ENCODE measurements around the gene TTC24.
A peak's percentile ranks its signal among the peaks of the same experiment; 100 is the strongest.
"Not testable (repeated sequence)": the region's sequence is repeated elsewhere in the genome, so short reads cannot be mapped to it uniquely, and the experiment has no call there.

TTC24 gene

DNA sequence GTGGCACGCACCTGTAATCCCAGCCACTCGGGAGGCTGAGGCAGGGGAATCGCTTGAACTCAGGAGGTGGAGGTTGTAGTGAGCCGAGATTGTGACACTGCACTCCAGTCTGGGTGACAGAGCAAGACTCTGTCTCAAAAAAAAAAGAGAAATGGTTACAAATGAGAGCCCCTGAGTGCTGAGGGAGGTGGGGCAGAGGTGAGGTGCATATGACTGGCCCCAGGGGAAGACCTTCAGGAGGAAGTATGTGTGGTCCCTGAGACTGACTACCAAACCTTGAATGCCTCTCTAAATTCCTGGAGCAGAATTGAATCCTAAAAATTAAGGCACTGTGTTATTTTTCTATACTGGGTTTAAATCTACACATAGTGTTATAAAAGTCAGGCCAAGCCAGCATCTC lies 27.8 kb downstream of the TTC24 start:
- not testable (repeated sequence) for FAIRE-seq; DNase-seq (ENCODE audit: low spot score)

DNA sequence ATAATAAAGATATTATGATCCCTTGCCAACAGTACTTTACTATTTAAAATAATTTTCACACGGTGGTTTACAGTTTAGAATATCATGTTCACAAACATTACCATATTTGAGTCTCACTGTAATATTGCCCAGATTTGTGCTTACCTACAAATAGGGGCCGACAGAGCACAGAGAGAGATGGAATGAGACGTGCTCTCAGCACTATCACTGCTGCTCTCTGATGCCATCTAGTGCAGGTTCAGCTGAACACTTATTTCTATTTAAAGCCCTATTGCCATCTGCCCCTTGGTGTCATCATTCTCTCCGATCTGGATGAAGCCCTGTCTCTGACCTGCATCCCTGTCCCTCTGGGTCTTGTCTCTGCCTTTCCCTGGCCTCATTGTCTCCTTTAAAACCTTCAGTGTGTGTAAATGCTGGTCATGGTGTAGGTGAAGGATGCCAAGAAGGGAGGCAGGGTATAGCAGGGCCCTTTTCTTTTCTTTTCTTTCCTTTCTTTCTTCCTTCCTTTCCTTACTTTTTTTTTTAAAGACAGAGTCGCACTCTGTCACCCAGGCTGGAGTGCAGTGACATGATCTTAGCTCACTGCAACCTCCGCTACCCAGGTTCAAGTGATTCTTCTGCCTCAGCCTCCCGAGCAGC lies 28.6 kb downstream of the TTC24 start:
- DNase-seq (ENCODE audit: low spot score) (peak; percentile 68), FAIRE-seq (peak; percentile 66)

DNA sequence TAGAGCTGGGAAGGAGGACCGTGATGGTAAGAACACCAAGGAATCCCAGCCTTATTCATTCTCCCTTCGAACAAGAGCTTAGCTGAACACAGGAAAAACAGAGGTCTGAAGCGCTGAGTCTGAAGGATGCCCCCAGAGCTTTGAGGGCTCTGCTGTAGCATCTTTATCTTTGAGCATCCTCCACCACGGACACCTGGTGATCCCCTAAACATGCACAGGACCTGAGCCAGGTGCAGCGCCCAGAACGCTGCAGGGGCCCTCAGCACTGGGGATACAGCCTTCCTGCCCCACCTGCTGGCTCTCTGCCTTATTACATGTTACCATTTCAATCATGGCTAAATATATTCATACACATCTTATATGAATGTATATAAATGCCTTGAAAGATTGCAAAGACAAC lies 29.5 kb downstream of the TTC24 start:
- DNase-seq (ENCODE audit: low spot score) (no peak), FAIRE-seq (no peak)

DNA sequence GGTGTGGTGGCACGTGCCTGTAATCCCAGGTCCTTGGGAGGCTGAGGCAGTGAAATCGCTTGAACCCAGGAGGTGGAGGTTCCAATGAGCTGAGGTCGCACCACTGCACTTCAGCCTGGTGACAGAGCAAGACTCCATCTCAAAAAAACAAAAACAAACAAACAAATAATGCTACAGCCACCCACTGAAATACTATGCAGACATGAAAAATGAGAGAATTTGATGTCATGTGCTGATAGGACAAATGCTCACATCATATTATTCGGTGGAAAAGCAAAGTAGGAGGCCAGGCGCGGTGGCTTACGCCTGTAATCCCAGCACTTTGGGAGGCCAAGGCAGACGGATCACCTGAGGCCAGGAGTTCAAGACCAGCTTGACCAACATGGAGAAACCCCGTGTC lies 30.5 kb downstream of the TTC24 start:
- FAIRE-seq; DNase-seq (ENCODE audit: low spot score): not testable (repeated sequence)

DNA sequence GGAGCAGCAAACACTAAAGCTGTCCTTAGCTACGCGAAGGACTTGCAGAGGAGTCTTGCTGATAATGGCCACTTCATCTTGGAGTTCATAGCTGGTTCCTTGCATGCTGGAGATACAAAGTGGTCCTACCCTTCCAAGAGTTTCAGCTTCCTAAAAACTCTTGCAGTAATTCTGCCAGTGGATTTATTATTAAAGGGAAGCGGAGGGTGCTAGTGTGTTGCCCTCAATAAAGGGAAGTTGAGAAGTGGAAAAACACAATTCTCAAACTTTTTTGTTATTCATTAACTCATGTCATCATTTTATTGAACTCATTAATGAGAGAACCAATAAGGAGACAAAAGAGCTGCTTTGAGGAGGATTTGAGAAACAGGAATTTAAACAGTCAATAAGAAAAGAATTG lies 33.1 kb downstream of the TTC24 start:
- no peak for DNase-seq (ENCODE audit: low spot score)
- no peak for FAIRE-seq

DNA sequence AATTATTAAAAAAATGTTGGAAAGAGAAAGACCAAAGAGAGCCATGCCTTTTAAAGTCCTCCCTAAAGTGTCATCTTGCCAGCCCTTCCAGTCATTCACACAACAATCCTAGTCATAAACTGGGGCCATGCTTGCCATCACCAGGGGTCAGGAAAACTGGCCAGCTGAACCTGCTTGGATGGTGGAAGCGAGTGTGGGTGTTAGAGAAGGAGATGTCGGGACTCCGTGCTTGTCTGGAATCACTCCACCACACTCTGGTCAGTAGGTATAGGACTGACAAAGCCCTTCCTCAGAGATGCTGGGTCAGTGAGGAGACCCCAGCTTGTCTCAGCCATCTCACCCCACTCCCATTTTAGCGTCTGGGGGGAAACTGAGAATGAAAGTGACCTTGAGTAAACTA lies 36.4 kb downstream of the TTC24 start:
- DNase-seq (ENCODE audit: low spot score) (no peak), FAIRE-seq (no peak)

DNA sequence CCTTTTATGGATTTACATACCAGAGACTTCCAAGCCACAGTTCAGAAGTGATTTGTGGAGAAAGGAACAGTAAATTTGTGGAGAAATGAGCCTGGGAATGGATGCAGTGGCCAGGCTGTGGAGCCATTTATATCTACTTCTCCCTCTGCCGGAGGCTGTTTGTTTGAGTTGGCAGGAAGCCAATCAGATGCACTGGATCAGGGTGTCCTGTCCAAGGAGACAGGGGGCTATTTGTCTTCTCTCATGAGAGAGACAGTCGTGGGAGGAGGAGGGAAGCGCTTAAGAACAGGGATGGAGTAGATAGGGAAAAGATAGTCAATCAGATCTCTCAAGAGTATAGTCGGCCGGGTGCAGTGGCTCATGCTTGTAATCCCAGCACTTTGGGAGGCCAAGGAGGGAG lies 36.9 kb downstream of the TTC24 start:
- FAIRE-seq (no peak), DNase-seq (ENCODE audit: low spot score) (peak; percentile 36)

DNA sequence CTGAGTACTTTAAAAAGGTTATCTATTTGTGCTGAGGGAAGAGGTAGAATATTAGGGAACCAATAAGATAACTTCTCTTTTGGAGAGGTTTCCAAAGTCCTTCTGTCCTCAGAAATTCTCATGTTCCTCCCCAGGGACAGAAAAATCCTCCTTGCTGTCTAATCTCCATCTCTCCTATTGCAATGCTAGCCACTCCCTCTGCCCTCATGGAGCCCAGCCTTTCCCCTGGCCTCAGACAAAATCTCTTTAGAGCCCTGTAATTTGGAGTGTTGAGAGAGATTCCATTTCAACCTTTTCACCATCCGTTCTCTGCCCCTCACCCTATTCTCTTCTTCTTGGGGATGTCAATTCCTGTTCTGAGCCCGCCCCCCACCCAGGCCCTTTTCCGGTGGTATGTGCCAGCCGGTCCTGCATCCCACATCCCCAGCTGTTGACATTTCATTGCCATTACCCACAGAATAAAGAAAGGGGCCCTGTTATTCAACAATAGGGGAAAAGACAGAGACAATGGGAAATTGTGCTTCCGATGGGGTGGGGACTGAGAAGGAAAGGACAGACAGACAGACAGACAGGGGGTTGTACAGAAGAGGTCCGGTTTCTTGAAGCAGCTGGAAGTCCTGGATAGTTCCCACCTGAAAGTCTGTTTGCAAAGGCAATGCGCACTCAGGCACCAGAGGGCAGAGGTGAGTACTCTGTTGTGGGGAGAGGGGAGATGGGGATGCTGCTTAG lies 39.5 kb downstream of the TTC24 start, which contains the start of gene HAPLN2:
HAPLN2 (plus strand) TSS at position 563 of the 729 bp plus-strand sequence. CDS start 4,076 bp downstream, outside the sequence.
- DNase-seq (ENCODE audit: low spot score) (no peak), FAIRE-seq (no peak)

DNA sequence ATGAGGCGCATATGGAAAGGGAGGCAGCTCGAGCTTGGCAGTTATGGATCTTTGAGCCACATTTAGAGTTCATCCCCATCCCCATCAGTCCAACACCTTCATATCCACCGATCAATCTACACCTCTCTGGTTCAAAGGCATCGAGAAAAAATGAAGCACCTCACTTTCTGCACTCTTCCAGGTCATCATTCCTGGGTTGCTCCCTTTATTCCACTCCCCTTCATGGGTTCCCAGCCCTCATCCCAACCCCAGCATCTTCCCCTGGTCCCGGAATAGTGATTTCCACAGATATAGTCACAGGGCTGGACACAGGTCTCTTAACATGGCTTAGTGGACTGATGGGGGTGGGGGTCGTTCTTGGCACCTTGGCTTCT lies 40.0 kb downstream of the TTC24 start:
- DNase-seq (ENCODE audit: low spot score) (no peak), FAIRE-seq (no peak)

DNA sequence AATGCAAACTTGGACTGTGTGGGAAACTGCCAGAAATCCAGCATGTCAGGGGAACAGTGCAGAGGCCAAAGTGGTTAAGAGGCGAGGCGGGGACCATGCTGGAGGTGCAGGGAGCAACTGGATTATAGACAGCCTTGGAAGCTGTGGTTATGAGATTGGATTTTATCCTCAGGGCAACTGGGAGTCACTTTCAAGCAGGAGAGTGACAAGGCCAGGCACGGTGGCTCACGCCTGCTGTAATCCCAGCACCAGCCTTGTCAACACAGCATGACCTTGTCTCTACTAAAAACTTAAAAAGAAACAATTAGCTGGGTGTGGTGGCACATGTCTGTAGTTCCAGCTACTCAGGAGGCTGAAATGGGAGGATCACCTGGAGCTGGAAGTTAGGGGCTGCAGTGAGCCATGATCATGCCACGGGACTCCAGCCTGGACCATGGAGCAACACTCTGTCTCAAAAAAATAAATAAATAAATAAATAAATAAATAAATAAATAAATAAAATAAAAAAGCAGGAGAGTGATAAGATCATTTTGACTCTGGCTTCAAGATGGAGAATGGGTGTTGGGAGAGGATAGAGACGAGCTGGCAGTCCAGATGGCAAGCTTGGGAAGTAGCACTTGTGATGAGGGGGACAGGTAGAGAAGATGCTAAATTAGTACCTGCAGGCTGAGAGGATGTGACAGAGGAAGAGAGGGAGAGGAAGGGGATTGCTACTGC lies 43.2 kb downstream of the TTC24 start:
- FAIRE-seq: no peak
- DNase-seq (ENCODE audit: low spot score): no peak

DNA sequence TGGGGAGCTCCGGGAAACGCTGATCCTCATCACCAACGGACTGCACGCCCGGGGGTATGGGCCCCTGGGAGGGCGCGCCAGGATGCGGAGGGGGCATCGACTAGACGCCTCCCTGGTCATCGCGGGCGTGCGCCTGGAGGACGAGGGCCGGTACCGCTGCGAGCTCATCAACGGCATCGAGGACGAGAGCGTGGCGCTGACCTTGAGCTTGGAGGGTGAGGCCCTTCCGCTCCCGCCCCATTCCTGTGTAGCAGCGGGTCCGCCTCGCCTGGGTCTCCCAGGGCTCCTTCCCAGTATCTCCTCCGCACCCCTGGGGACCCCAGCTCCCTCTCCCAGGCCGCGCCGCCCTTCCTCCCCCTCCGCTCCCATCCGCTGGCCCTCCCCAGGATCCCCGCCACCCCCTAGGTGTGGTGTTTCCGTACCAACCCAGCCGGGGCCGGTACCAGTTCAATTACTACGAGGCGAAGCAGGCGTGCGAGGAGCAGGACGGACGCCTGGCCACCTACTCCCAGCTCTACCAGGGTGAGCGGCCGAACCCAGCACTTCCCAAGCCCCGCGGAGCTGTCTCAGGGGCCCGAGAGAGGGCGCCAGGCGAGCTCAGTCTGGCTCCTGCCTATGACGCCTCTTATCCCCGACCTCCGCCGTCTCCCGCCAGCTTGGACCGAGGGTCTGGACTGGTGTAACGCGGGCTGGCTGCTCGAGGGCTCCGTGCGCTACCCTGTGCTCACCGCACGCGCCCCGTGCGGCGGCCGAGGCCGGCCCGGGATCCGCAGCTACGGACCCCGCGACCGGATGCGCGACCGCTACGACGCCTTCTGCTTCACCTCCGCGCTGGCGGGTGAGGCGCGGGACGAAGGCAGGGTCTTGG lies 44.7 kb downstream of the TTC24 start:
- DNase-seq (ENCODE audit: low spot score) (no peak), FAIRE-seq (no peak)

DNA sequence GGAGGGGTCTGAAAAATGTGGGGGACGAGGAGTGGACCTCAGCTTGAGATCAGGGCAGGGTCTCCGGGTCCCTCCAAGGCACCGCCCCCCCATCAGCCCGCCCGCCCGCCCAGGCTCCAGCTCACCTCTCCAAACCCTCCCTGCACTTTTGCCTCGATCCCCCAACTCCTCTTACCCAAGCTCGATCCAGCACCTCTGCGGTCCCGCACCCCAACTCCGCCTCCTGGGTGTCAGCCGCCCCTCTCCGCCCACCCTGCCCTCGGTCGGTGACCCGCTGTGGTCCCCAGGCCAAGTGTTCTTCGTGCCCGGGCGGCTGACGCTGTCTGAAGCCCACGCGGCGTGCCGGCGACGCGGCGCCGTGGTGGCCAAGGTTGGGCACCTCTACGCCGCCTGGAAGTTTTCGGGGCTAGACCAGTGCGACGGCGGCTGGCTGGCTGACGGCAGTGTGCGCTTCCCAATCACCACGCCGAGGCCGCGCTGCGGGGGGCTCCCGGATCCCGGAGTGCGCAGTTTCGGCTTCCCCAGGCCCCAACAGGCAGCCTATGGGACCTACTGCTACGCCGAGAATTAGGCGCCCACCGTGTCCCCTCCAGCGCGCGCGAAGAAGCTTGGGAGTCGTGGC lies 45.4 kb downstream of the TTC24 start:
- FAIRE-seq: no peak

DNA sequence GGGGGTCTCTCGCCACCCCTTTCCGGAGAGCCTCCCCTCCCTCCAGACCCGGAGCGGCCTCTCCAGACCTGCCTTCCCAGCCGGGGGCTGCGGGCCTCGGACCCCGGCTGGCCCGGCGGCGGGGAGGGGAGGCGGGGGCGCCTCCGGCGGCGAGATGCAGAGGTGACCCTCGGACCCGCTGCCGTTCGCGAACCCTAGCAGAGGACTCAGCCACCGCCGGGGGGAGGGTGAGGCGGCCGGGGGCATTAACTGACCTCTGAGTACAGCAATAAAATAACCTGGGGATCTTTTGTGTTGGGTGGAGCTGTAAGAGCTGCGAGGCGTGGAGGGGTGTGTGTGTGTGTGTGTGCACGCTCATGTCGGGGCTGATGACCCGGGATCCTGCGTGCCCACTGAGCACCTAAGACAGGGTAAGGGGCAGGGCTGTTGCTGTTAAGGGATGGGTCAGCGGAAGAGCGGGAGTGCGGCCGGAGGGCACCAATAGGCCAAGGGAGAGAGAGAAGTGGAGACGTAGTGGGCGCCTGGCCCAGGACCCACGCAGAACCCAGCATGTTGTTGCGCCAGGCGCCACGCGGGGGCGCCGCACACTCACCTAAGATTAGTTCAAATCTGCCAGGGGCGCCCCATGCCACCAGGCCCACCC lies 46.0 kb downstream of the TTC24 start:
- FAIRE-seq (no peak), DNase-seq (ENCODE audit: low spot score) (no peak)

More for the DNA sequence above, 45.4 kb downstream of the TTC24 start:
- DNase-seq (ENCODE audit: low spot score): no peak

DNA sequence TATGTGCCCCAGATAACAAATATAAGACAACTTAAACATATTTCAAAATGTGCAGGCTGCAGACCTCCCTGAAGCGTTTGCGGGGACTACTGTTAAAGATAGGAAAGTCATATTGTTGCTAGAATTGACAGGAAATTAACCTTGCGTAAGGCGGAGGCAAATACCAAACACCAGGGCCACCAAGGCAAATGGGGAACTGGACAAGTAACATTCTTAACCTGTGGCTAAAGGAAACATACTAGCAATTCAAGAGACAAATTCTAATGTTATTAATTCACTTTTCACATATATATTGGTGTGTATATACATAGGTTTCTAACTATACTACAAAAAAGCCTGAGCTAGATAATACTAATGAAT lies 46.5 kb downstream of the TTC24 start:
- no peak for DNase-seq (ENCODE audit: low spot score)
- FAIRE-seq: no peak

DNA sequence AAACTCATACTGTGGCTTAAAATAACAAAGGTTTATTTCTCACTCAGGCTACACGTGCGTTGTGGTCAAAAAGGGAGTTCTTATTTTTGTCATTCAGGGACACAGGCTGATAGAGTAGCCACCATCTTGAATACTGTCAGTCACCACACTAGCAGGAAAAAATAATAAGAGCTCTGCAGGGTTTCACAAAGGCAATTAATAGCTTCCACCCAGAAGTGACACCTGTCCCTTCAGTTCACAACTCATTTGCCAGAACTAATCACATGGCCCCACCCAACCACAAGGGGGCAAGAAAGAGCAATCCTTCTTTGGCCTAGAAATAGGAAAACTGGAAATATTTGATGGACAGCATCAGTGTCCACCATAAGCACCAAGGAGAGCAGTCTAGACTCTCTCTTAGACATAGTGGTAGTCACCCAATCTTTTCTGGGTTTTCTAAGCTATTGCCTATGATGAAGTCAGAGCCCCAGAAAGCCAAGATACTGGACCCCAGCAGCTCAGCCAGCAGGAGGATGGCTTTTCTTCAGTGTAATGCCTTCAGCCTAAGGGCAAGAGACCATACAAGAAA lies 47.9 kb downstream of the TTC24 start:
- no peak for FAIRE-seq
- peak; percentile 29 for DNase-seq (ENCODE audit: low spot score)

DNA sequence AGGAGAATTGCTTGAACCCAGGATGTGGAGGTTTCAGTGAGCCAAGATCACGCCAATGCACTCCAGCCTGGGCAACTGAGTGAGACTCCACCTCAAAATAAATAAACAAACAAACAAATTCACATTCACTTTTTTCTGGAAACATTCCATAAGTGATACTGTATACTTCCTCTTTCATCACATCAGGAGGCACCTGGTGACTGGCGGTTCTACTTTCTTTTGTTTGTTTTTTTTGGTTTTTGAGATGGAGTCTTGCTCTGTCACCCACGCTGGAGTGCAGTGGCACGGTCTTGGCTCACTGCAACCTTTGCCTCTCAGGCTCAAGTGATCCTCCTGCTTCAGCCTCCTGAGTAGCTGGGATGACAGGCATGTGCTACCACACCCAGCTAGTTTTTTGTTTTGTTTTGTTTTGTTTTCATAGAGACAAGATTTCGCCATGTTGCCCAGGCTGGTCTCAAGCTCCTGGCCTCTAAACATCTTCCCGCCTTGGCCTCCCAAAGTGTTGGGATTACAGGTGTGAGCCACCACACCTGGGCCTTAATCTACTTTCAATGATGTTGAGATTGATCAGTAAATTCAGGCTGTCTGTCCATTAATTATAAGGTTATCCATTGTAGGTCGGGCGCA lies 50.4 kb downstream of the TTC24 start:
- DNase-seq (ENCODE audit: low spot score) (no peak), FAIRE-seq (no peak)

DNA sequence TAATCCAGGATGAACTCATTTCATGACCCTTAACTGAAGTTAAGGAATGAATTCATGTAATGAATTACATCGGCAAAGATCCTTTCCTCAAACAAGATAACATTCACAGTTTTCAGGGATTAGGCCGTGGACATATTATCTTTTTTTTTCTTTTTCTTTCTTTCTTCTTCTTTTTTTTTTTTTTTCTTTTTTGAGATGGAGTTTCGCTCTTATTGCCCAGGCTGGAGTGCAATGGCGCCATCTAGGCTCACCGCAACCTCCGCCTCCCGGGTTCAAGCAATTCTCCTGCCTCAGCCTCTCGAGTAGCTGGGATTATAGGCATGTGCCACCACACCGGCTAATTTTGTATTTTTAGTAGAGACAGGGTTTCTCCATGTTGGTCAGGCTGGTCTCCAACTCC lies 51.6 kb downstream of the TTC24 start:
- FAIRE-seq; DNase-seq (ENCODE audit: low spot score): not testable (repeated sequence)

DNA sequence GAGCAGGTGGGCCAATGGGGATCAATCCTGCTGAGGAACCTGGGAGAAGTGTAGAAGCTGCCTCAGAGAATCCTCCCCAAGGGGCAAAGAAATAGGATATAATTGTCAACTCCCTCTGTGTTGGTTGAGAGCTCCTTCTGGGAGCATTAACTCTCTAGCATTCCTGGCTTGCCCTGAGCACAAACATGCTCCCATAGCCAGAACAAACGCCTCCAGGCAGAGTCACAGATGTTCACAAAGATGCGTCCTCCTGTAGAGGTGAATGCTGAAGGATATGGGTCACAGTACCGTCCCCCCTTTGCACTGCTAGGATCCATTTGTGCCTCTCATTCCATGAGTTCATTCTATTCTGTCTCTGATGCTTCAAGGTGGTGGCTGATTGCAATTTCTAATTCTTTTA lies 52.8 kb downstream of the TTC24 start:
- DNase-seq (ENCODE audit: low spot score) (no peak), FAIRE-seq (no peak)
